SHP77 treated with DMSO at 0.1 percent for 48 hours (cell line): ENCODE data around the gene PDE4DIP.
"Not testable (repeated sequence)": the region's sequence is repeated elsewhere in the genome, so short reads cannot be mapped to it uniquely, and the experiment has no call there.

Experiments
- DNase-seq: peaks from one replicate; lab custom pipeline; 2025; lab: John Stamatoyannopoulos, UW

PDE4DIP gene

DNA sequence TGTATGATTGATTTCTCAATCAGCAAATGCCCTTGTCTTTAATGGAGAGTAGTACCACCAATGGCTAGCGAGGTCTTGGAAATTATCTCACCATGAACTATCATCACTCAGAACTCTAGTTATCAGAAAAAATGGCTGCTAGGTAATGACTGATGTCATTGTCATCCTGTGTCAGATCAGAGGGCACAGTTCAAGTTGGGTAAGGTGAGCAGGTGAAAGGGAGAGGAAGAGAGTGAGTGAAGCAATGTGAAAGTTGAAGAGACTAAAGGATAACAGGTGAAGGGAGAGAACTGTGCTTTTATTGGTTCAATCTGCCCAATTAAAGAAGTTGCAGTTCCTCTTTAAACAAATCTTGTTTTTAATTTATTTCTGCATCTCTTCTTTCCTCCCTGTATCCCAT is 76.8 kb downstream of the PDE4DIP start:
- DNase-seq: not testable (repeated sequence)

GRCh38 chr1:148923798-148924197 is 79.6 kb downstream of the PDE4DIP start:
- DNase-seq: not testable (repeated sequence)

- DNase-seq: not testable (repeated sequence)
These were observed 83.4 kb downstream of the PDE4DIP start for GRCh38 chr1:148927645-148928044.

- DNase-seq: not testable (repeated sequence)
These were observed 85.0 kb downstream of the PDE4DIP start for GRCh38 chr1:148929253-148929652.

GRCh38 chr1:148935381-148936002 is 91.3 kb downstream of the PDE4DIP start:
- not testable (repeated sequence) for DNase-seq

DNA sequence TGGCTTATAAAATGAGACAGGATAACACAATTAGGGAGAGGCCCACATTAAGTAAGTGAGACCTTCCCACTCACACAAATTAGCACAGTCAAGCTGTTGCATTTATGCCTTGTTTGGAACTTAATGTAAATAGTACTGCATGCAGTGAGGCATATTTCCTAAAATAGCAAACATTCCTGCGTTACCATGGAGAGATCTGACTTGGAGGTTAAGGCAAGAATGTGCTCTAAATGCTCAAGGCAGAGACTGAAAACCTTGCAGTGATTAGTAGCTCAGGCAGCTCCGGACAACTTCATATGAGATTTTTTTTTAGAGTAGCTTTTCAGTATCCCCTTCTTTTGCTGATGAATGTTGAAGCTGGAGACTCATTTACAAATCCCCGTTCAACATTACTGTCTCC is 98.7 kb downstream of the PDE4DIP start:
- not testable (repeated sequence) for DNase-seq

GRCh38 chr1:148945130-148945529 is 100.9 kb downstream of the PDE4DIP start:
- not testable (repeated sequence) for DNase-seq

DNA sequence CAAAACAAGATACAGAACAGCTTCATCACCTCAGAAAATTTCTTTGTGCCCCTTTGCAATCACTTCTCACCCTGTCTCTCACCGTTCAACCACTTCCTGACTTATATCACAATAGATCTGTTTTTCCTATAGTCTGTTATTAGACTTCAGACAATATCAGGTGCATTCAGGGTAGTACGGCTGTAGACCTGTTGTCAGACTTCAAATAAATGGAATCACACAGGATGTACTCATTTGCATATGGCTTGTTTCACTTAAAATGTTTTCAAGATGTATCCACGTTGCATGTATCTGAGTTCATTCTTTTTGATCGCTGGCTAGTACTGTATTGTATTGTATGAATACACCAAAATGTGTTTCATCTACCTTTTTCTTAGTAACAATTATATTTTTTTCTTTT is 104.5 kb downstream of the PDE4DIP start:
- not testable (repeated sequence) for DNase-seq

DNA sequence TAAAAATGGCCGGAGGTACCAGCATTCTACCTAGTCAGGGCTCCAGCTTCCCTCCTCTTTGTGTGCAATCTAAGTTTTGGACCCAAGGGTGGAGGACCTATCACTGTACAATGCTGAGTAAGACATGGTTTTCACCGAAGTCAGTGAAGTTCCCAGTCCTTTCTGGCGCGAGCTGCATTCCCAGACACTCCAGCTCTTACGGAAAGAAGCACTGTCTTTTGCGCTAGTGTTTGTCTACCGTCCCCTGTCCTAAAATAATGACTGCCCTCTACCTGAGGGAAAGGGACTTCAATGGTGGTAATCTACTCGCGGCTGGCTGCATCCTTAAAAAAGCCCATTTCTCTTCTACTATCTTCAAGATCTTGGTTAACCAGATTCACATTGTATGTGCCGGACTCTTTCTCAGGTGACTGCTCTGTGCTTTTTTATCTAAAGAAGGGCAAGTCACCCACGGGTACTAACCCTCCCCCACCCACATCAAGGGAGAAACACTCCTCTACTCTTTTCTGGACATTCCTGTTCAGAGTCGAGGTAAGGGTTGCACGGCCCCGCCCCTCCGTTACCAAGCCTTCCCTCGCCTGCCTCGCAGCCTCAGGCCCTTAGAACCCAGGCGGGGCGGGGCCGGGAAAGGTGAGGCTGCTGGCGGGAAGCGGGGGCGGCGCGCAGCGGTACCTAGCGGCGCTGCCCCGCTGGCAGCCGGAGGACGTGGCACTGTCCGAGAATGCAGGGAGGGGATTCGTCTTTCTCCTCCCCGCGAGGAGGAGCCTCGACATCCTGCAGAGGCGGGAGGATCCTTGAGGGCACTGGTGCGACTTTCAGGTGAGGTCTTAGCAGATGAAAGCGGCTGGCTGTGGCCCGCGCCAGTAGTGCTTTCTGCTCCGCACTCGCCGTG is 107.4 kb downstream of the PDE4DIP start:
- peak; percentile 72 for DNase-seq

DNA sequence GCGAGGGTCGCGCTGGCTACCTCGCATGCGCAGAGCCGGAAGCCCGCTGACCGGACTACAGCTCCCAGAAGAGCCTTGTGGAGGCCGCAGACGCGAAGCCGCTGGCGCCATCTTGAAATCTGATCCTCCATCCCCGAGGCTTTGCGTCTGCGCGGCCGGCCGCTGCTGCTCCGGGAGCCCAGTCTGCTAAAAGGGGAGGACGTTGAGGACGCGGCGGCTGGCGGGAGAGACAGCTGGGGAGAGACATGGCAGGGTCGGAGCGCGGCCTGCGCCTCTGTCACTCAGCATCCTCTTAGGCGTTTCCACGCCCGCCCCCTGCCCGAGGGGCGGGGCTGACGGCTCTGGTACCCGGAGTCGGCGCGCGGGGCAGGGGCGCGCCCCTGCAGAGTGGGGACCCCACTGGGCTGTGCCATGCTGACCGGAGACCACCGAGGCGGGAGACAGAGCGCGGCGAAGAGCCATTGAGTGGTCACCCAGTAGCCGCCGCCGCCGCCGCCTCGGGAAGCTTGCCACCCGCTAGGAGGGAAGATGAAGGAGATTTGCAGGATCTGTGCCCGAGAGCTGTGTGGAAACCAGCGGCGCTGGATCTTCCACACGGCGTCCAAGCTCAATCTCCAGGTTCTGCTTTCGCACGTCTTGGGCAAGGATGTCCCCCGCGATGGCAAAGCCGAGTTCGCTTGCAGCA is 108.2 kb downstream of the PDE4DIP start:
- DNase-seq: not testable (repeated sequence)

- DNase-seq: not testable (repeated sequence)
These were observed 108.8 kb downstream of the PDE4DIP start for GRCh38 chr1:148952938-148953616.

GRCh38 chr1:148953730-148954129 is 109.5 kb downstream of the PDE4DIP start:
- not testable (repeated sequence) for DNase-seq

- DNase-seq: not testable (repeated sequence)
These were observed 114.1 kb downstream of the PDE4DIP start for GRCh38 chr1:148958343-148958742.

- not testable (repeated sequence) for DNase-seq
These were observed 116.2 kb downstream of the PDE4DIP start for GRCh38 chr1:148960212-148961000.

GRCh38 chr1:148962127-148962857 is 118.1 kb downstream of the PDE4DIP start:
- DNase-seq: not testable (repeated sequence)

DNA sequence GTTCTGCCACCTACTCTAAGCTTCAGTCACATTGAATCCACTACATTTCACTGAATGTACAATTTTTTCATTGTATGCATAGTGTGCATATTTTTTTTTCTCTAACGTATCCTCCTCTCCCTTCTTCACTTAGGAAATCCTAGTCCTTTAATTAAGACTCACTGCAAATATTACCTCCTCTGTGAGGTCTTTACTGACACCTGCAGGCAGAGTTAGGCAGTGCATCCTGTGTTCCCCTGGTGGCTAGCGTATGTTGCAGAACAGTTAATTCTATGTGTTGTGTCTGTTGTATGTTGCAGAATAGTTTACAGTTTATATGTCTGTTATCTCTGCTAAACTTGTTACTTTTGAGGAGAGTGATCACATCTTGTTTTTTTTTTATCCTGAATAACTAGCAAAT is 121.9 kb downstream of the PDE4DIP start:
- DNase-seq: not testable (repeated sequence)

DNA sequence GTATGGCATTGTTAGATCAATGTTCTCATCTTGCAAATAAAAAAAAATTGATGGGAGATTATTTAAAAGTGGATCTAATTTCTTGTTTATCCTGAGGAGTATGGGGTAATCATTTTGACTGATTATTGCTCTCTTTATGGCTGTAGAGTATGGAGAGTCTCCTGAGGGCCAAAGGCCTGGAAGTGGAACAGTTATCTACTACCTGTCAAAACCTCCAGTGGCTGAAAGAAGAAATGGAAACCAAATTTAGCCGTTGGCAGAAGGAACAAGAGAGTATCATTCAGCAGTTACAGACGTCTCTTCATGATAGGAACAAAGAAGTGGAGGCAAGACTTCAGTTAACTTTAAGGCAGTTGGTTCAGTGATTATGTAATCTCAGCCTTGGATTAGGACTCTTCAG is 123.4 kb downstream of the PDE4DIP start:
- not testable (repeated sequence) for DNase-seq

- not testable (repeated sequence) for DNase-seq
These were observed 124.5 kb downstream of the PDE4DIP start for GRCh38 chr1:148968682-148969081.

- not testable (repeated sequence) for DNase-seq
These were observed 124.9 kb downstream of the PDE4DIP start for GRCh38 chr1:148969126-148969525.

DNA sequence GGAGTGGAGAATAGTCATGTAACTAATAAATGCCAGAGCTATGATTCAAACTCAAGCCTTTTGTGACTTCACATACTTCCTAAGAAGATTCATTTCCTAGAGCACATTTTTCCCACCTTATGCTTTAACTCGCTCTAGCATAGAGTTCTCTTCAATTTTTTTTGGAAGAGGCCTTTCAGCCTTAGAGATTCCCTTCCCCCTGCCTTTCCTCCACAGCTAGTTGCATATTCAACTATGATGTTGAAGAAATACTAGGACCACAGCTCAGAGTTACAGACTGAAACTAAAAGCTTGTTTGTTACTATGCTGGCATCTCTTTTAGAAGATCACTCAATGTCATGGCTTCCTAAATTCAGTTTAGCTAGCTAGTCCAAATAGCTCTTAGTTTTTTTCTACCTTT is 131.2 kb downstream of the PDE4DIP start:
- DNase-seq: not testable (repeated sequence)
